ENCODE data around the gene KCNA3.

- TF ChIP-seq CTCF (IDR thresholded peaks at IDR 0.05; ENCODE audit: poor library complexity) (no peak), EZH2 (IDR thresholded peaks at IDR 0.05; ENCODE audit: borderline replicate concordance) (no peak), EZH2phosphoT487 (IDR thresholded peaks at IDR 0.05; ENCODE audit: low read depth, severe bottlenecking, unreplicated experiment) (no peak)
Observed at GRCh38 chr1:110690709-110691365, 16.1 kb upstream of the KCNA3 start.

Data from hepatocyte (in vitro differentiated cells).